Measurements from ENCODE around the gene PAQR5.

DNA sequence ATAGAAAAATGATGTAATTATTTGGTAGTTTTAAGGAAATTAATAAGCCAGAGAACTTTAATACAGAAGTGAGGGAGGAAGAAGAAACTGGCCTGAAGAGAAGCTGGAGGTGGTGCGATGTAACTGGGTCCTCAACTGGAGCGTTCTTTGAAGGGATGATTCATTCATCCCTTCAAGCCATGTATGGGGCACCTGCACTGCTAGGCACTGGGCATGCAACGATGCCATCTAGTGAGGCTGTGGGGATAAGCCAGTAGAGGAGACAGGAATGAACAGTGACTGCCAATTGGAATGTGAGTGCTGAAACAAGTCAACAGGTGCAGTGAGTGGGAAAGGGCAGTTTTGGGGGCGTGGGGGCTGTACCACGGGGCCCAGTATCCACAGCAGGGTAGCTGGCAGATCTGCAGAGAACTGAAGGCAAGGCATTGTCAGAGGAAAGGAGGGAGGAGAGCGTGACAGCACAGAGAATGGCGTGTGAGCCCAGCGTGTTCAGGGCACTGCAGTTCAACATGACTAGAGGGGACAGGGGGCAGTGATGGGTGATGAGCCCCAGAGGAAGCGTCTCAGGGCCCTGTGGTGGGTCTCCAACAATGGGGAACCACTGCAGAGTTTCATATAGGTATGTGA lies 111.6 kb downstream of the PAQR5 start:
- TF ChIP-seq, protein P1, sequence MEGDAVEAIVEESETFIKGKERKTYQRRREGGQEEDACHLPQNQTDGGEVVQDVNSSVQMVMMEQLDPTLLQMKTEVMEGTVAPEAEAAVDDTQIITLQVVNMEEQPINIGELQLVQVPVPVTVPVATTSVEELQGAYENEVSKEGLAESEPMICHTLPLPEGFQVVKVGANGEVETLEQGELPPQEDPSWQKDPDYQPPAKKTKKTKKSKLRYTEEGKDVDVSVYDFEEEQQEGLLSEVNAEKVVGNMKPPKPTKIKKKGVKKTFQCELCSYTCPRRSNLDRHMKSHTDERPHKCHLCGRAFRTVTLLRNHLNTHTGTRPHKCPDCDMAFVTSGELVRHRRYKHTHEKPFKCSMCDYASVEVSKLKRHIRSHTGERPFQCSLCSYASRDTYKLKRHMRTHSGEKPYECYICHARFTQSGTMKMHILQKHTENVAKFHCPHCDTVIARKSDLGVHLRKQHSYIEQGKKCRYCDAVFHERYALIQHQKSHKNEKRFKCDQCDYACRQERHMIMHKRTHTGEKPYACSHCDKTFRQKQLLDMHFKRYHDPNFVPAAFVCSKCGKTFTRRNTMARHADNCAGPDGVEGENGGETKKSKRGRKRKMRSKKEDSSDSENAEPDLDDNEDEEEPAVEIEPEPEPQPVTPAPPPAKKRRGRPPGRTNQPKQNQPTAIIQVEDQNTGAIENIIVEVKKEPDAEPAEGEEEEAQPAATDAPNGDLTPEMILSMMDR (IDR thresholded peaks at IDR 0.05): no peak
- no peak for TF ChIP-seq POLR2A (IDR thresholded peaks at IDR 0.05)

All from lower leg skin (tissue), 3 donors.